Measurements from ENCODE around the gene LEFTY2.

DNA sequence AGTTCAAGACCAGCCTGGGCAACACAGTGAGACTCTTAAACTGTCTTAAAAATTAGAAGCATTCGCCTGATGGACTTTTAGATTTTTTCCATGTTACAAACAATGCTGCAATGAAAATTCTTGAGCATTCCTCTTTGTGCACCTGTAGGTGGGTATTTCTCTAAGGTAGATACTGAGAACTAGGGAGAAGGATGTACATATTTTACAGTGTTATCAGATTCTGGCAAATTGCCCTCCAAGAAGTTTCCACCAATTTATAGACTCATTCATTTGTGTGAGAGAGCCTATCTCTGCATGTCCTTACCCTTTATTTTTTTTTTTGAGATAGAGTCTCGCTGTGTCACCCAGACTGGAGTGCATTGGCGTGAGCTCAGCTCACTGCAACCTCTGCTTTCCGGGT is 12.3 kb upstream of the LEFTY2 start:
- TF ChIP-seq, protein P1, sequence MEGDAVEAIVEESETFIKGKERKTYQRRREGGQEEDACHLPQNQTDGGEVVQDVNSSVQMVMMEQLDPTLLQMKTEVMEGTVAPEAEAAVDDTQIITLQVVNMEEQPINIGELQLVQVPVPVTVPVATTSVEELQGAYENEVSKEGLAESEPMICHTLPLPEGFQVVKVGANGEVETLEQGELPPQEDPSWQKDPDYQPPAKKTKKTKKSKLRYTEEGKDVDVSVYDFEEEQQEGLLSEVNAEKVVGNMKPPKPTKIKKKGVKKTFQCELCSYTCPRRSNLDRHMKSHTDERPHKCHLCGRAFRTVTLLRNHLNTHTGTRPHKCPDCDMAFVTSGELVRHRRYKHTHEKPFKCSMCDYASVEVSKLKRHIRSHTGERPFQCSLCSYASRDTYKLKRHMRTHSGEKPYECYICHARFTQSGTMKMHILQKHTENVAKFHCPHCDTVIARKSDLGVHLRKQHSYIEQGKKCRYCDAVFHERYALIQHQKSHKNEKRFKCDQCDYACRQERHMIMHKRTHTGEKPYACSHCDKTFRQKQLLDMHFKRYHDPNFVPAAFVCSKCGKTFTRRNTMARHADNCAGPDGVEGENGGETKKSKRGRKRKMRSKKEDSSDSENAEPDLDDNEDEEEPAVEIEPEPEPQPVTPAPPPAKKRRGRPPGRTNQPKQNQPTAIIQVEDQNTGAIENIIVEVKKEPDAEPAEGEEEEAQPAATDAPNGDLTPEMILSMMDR (IDR thresholded peaks at IDR 0.05) = no peak
- no peak for TF ChIP-seq EZH2phosphoT487 (IDR thresholded peaks at IDR 0.05)

All from neural progenitor cell (in vitro differentiated cells).